GM12875 (cell line): ENCODE results near the gene APOL4.
A peak's percentile ranks its signal among the peaks of the same experiment; 100 is the strongest.

ENCODE experiments used
- H3K4me3 ChIP-seq: one replicate; pipeline ENCODE4 v1.5.1; 2011; ENCODE audit warnings: low read depth, low read length, control low read depth
- TF ChIP-seq, protein P1 (sequence below): IDR thresholded peaks from 2 replicates; pipeline ENCODE4 v1.5.1; 2011; ENCODE audit warnings: low read depth, mild to moderate bottlenecking, control low read depth, inconsistent platforms, low read length, moderate library complexity, borderline replicate concordance; ENCODE audit not compliant: insufficient read depth

Gene APOL4

DNA sequence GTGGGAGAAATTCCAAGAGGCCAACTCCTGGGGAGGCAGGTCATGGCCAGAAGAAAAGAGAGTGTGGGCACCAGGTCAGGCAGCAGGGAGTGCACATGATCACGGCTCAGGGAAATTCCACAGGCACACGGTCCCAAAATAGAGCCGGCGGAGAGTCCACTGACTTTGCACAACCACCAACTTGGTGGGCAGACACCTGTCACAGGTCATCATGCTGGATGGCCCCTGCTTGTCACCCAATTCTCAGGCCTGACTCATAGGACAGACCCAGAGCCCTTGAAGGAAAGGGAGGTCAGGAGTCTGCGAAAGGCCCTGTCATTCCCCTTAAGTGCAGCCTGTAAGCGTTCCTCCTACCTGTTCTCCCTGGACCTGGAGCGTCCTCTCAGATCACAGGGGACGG lies 21.9 kb upstream of the APOL4 start:
- TF ChIP-seq, protein P1, sequence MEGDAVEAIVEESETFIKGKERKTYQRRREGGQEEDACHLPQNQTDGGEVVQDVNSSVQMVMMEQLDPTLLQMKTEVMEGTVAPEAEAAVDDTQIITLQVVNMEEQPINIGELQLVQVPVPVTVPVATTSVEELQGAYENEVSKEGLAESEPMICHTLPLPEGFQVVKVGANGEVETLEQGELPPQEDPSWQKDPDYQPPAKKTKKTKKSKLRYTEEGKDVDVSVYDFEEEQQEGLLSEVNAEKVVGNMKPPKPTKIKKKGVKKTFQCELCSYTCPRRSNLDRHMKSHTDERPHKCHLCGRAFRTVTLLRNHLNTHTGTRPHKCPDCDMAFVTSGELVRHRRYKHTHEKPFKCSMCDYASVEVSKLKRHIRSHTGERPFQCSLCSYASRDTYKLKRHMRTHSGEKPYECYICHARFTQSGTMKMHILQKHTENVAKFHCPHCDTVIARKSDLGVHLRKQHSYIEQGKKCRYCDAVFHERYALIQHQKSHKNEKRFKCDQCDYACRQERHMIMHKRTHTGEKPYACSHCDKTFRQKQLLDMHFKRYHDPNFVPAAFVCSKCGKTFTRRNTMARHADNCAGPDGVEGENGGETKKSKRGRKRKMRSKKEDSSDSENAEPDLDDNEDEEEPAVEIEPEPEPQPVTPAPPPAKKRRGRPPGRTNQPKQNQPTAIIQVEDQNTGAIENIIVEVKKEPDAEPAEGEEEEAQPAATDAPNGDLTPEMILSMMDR, result no peak
- no peak overlapping the region for H3K4me3 ChIP-seq

DNA sequence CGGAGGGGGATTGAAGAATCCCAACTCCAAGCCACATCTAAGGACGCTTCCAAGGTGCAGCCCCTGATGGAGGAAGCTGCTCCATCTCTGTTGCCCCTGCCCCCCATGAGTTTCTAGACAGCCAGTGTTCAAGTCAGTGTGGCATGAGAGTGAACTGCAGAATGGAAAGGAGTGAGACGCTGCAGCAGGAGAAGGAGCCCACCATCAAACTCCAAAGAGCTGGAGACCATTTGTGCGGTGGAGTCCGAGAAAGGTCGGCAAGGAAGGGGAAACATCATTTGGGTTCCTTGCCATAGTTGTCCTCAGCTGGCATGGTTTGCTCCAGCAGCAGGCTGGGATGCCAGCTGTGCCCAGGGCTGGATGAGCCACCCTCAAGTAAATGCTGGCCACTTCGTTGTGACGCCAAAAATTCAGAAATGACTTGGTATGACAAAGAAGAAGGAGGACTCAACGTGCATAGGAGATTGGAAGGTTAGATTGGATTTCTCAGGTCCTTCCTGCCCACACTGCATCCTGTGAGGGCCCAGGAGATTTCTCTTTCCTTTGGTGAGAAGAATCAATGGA lies 21.4 kb upstream of the APOL4 start:
- TF ChIP-seq, protein P1, result no peak
- H3K4me3 ChIP-seq, result no peak overlapping the region

DNA sequence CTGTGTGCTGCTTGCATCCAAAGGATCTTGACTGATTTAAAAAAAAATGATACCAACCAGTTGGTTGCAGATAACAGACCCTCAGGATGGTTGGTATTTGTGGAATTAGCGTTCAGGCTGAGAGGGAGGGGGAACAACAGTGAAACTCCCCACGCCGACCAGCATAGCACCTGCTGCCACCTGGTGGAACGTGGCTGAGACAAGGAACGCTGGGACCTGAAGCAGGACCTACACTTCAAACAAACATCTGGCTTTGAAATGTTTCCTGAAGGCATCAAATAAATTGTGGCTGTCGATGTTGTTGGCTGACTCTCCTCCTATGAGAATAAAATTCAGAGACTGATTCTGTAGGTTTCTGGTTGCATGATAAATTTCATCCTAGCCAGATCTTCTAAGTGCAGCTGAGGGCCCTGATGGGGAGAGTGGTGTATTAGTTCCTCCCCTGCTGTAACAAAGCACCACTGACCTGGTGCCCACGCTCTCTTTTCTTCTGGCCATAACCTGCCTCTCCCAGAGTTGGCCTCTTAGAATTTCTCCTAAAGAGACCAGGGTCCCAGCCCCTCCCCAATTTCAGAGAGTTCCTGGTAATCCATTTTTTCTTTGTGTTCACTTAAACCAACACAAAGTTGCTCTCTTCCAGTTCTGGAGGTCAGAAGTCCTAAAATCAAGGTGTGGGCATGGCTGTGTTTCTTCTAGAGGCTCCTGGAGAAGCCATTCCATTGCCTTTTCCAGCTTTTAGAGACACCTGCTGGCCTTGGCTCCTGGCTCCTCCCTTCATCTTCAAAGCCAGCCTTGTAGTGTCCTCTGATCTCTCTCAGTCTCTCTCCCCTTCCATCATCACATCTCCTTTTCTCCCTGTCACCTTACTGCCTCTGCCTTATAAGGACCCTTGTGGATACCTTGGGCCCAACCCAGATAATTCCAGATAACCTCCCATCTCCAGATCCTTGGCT lies 20.5 kb upstream of the APOL4 start:
- H3K4me3 ChIP-seq, result no peak overlapping the region
- TF ChIP-seq, protein P1, result peak; percentile 80

DNA sequence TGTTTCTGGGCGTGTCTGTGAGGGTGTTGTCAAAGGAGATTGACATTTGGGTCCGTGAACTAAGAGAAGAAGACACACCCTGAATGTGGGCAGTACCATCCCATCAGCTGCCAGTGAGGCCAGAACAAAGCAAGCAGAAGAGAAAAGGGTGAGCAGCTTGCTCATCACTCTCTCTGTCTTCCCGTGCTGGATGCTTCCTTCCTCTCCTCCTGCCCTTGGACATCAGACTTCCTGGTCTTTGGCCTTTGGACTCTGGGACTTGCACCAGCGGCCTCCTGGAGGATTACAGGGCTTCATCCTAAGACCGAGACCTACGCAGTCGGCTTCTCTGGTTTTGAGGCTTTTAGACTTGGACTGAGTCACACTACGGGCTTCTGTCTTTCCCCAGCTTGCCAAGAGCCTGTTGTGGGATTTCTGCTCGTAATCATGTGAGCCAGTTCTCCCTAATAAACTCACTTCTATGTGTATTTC lies 18.9 kb upstream of the APOL4 start:
- no peak overlapping the region for H3K4me3 ChIP-seq
- TF ChIP-seq, protein P1, result no peak

DNA sequence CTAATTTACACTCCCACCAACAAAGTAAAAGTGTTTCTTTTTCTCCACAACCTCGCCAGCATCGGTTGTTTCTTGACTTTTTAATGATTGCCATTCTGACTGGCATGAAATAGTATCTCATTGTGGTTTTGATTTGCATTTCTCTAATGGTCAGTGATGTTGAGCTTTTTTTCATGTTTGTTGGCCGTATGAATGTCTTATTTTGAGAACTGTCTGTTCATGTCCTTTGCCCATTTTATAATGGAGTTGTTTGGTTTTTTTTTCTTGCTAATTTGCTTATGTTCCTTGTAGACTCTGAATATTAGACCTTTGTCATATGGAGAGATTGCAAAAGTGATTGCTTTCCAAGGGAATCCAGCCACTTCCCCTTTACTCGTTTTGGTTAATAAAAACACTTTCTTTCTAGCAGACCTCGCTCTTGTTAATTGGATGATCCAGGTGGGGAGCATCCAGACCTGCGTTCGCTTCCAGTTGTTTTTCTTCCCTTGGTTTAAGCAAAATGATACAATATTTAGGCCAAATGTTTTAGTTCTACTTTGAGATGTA lies 17.1 kb upstream of the APOL4 start:
- H3K4me3 ChIP-seq, result no peak overlapping the region
- TF ChIP-seq, protein P1, result no peak

DNA sequence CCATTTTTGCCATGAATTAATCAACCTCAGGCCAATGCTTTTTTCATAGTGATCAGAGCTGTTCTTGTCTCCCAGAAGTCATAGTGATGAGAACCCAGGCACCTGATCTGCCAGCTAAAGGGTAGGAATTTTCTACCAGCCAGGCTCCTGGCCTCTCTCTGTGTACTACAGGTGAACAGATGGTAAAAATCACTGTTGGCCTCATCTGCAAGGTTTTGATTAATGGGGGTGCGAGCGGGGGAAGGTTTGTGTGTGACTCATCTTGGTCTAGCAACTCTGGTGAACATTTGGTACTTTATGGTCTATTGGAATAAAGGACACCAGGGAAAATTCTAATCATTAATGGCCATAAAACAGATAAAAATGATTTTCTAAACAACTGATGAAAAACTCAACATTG lies 14.4 kb upstream of the APOL4 start:
- H3K4me3 ChIP-seq, result no peak overlapping the region
- TF ChIP-seq, protein P1, result no peak

DNA sequence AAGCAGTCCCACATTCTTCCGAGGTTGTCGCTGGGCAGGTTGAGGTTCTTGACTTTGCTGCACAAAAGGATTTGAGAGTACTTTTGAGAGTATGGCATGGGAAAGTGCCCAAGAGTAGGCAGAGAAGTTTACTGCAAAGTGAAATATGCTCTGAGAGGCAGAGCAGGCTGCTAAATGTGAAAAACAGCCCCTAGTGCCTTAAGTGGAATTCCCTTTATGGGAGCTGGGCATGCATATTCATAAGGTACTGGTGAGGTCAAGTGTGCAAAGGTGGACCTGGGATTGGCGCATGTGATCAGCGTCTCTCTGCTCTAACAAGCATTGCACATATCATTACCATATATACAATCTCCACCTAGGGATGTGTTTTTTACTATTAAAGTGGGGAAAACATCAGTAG lies 12.0 kb upstream of the APOL4 start:
- TF ChIP-seq, protein P1, result no peak

More for the DNA sequence above, 12.0 kb upstream of the APOL4 start:
- H3K4me3 ChIP-seq, result no peak overlapping the region
